ENCODE measurements around the gene ANTXRL.
"Not testable (repeated sequence)": the region's sequence is repeated elsewhere in the genome, so short reads cannot be mapped to it uniquely, and the experiment has no call there.

The ANTXRL gene

GRCh38 chr10:46245381-46245900 lies 41.4 kb upstream of the ANTXRL start:
- H3K36me3 ChIP-seq (ENCODE audit: control insufficient read depth, insufficient read depth, low read length), result no peaks in the 10 kb centered on the region
- no peak overlapping the region for H3K4me3 ChIP-seq (replicated peaks; ENCODE audit: low read depth, low read length)
- no peak for DNase-seq (ENCODE audit: extremely low read depth, insufficient read length)
- TF ChIP-seq CTCF (IDR thresholded peaks at IDR 0.05; ENCODE audit: insufficient read depth, low read length, poor library complexity, severe bottlenecking), result no peak
- no peaks in the 10 kb centered on the region for H3K27me3 ChIP-seq (replicated peaks; ENCODE audit: control insufficient read depth, insufficient read depth, low read length)

- H3K36me3 ChIP-seq (ENCODE audit: control insufficient read depth, insufficient read depth, low read length); H3K4me3 ChIP-seq (replicated peaks; ENCODE audit: low read depth, low read length); DNase-seq (ENCODE audit: extremely low read depth, insufficient read length); H3K27me3 ChIP-seq (replicated peaks; ENCODE audit: control insufficient read depth, insufficient read depth, low read length): not testable (repeated sequence)
These were observed 40.2 kb upstream of the ANTXRL start for GRCh38 chr10:46246400-46247180.

GRCh38 chr10:46247181-46247475 lies 39.7 kb upstream of the ANTXRL start:
- DNase-seq (ENCODE audit: extremely low read depth, insufficient read length), result no peak
- no peaks in the 10 kb centered on the region for H3K36me3 ChIP-seq (ENCODE audit: control insufficient read depth, insufficient read depth, low read length)
- no peak overlapping the region for H3K4me3 ChIP-seq (replicated peaks; ENCODE audit: low read depth, low read length)
- no peaks in the 10 kb centered on the region for H3K27me3 ChIP-seq (replicated peaks; ENCODE audit: control insufficient read depth, insufficient read depth, low read length)
- no peak for TF ChIP-seq CTCF (IDR thresholded peaks at IDR 0.05; ENCODE audit: insufficient read depth, low read length, poor library complexity, severe bottlenecking)

GRCh38 chr10:46247808-46248569 lies 38.8 kb upstream of the ANTXRL start:
- H3K36me3 ChIP-seq (ENCODE audit: control insufficient read depth, insufficient read depth, low read length), result no peaks in the 10 kb centered on the region
- no peak for DNase-seq (ENCODE audit: extremely low read depth, insufficient read length)
- no peak for TF ChIP-seq CTCF (IDR thresholded peaks at IDR 0.05; ENCODE audit: insufficient read depth, low read length, poor library complexity, severe bottlenecking)

GRCh38 chr10:46248651-46249146 lies 38.1 kb upstream of the ANTXRL start:
- H3K36me3 ChIP-seq (ENCODE audit: control insufficient read depth, insufficient read depth, low read length), result no peaks in the 10 kb centered on the region
- no peaks in the 10 kb centered on the region for H3K27me3 ChIP-seq (replicated peaks; ENCODE audit: control insufficient read depth, insufficient read depth, low read length)
- no peak overlapping the region for H3K4me3 ChIP-seq (replicated peaks; ENCODE audit: low read depth, low read length)
- no peak for TF ChIP-seq CTCF (IDR thresholded peaks at IDR 0.05; ENCODE audit: insufficient read depth, low read length, poor library complexity, severe bottlenecking)
- DNase-seq (ENCODE audit: extremely low read depth, insufficient read length), result no peak

More at GRCh38 chr10:46247808-46248569, 38.8 kb upstream of the ANTXRL start:
- Histone ChIP-seq H3K4me3 (replicated peaks; ENCODE audit: low read depth, low read length) (no peak overlapping the region), H3K27me3 (replicated peaks; ENCODE audit: control insufficient read depth, insufficient read depth, low read length) (no peaks in the 10 kb centered on the region)

GRCh38 chr10:46249617-46250344 lies 37.0 kb upstream of the ANTXRL start:
- not testable (repeated sequence) for DNase-seq (ENCODE audit: extremely low read depth, insufficient read length); H3K27me3 ChIP-seq (replicated peaks; ENCODE audit: control insufficient read depth, insufficient read depth, low read length); H3K4me3 ChIP-seq (replicated peaks; ENCODE audit: low read depth, low read length); H3K36me3 ChIP-seq (ENCODE audit: control insufficient read depth, insufficient read depth, low read length)

Data from GM06990 (cell line).